GM21786 (cell line): ENCODE results near the gene VWA1.
"Not testable (repeated sequence)": the region's sequence is repeated elsewhere in the genome, so short reads cannot be mapped to it uniquely, and the experiment has no call there.

Experiments used
- ATAC-seq: cut with Tn5 transposase; IDR thresholded peaks from one replicate; pipeline ENCODE4 v1.9.1; 2021; ENCODE audit not compliant: unreplicated experiment

Gene VWA1

GRCh38 chr1:1434824-1435105 is 725 bp upstream of the VWA1 start:
- no peak for ATAC-seq

- no peak for ATAC-seq
Observed at GRCh38 chr1:1435911-1436629, 580 bp downstream of the VWA1 start.

DNA sequence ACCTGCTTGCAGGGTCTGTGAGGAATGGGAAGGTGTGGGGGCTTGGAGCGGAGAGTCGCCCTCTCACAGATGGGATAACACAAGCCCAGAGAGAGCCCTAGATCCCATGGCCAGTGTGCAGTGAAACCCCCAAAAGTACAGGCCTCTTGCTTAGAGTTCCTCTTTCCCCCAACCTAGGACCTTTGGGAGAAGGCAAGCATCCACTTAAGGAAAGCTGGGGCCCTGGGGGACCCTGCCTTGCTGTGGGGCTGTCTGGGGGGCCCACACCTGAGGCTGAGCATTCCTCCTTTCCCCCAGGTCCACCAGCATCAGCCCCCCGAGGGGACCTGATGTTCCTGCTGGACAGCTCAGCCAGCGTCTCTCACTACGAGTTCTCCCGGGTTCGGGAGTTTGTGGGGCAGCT is 1.1 kb downstream of the VWA1 start:
- no peak for ATAC-seq

DNA sequence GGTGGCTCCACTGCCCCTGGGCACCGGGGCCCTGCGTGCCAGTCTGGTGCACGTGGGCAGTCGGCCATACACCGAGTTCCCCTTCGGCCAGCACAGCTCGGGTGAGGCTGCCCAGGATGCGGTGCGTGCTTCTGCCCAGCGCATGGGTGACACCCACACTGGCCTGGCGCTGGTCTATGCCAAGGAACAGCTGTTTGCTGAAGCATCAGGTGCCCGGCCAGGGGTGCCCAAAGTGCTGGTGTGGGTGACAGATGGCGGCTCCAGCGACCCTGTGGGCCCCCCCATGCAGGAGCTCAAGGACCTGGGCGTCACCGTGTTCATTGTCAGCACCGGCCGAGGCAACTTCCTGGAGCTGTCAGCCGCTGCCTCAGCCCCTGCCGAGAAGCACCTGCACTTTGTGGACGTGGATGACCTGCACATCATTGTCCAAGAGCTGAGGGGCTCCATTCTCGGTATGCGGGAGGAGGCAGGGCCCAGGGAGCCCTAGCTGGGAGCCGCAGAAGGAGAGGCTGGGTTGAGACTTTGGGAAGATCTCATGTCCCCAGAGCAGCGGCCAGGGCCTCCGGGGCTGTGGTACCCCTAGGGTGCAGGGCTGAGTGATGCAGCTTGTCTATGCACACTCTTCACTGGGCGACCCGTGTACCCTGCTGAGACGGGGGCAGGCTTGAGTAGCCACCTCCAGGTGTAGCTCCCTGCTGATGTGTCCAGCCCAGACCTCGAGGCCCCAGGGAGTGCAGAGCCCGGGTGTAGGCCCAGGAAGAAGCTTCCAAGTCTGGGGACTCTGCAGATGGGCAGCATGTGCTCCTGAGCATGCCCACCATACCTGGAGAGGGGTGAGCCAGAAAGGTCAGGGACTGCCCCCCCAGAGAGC is 1.8 kb downstream of the VWA1 start:
- no peak for ATAC-seq

DNA sequence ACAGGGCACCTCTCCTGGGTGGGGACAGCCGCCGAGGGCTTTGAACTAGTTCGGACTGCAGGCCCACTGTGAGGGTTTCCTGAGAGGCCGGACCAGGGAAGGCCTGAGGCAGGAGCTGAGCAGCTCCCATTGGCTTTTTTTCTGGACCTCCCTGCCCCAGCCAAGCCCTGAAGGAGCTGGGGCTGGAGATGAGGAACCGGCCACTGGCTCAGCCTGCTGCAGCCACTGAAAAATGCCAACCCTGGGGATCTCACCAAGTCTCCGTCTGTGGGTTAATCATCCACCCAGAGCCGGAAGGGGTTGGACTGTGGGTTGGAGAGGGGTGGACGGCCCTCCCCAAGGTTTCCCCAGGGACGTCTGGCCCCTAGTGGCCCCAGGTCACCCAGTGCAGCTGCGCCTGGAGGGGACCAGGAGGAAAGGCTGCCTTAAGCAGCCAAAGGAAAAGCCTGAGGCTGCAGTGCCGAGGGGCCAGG is 2.5 kb downstream of the VWA1 start:
- ATAC-seq: peak; percentile 48

GRCh38 chr1:1438531-1439381 is 3.3 kb downstream of the VWA1 start:
- no peak for ATAC-seq

GRCh38 chr1:1439546-1440261 is 4.2 kb downstream of the VWA1 start:
- ATAC-seq: no peak

DNA sequence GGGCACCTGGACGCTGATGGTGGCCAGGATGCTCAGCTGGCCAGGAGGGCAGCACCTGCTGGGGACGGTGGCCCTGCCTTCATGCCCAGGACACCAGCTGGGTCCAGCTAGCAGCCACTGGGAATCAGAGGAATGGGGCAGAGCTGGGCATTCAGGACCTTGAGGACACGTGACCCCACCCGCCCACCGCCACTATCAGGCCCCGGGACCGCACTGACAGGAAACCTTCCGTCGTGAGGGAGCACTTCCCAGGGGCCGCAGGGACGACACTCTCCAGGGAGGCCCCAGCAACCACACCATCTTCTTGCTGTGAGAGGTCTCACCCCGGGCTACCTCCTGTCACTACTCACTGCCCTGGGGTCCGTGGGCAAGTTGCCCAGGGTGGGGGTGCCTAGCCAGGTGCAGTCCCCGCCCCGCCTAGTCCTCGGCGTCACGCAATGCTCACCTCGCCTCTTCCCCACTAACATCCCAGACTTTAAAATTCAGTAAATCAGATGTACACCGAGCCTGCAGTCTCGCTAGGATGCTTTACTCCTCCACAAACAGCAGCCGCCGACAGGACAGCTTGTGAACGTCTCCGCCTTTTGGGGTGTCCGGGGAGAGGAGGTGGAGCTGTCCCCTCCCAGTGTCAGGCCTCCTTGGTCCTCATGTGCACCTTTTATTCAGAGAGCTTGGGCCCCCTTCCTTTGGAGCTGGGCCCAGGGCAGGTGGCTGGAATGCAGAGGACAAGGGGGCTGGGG is 4.9 kb downstream of the VWA1 start:
- ATAC-seq: no peak

GRCh38 chr1:1441002-1441888 is 5.8 kb downstream of the VWA1 start:
- ATAC-seq: no peak

- ATAC-seq: no peak
Observed at GRCh38 chr1:1442069-1442770, 6.7 kb downstream of the VWA1 start.

DNA sequence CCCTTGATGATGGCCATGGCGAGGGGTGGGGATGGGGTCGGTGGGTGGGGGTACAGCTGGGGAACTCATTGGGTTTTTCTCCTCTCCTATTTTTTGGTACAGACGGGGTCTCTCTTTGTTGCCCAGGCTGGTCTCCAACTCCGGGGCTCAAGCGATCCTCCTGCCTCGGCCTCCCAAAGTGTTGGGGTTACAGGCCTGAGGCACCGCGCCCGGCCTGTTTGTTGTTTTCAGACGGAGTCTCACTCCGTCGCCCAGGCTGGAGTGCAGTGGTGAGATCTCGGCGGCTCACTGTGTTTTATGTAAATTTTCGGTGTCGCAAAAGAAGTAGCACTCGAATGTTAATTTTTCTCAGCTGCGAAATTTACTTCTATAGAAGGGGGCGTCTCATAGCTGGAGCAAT is 11.1 kb downstream of the VWA1 start:
- not testable (repeated sequence) for ATAC-seq

- no peak for ATAC-seq
Observed at GRCh38 chr1:1449099-1449739, 13.7 kb downstream of the VWA1 start, which contains the start of gene ATAD3C. Gene ATAD3C, plus strand, starts transcription at chr1:1449689. Its CDS starts 995 bp downstream, at chr1:1450684.

DNA sequence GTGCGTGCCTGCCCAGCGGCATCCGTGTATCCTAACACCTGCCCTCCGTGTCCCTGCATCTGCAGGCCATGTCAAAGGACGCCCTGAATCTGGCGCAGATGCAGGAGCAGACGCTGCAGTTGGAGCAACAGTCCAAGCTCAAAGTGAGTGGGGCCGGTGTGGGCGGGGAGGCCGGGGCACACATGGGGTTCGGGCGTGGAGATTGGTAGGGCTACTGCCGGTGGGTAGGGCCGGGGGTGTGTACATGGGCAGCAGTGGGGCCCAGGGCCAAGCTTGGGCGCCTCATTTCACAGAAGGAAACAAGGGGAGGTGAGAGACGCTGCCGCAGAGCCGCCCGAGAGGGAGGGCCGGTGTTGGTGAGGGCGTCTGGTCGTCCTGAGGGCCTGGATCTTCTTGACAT is 15.1 kb downstream of the VWA1 start:
- not testable (repeated sequence) for ATAC-seq

DNA sequence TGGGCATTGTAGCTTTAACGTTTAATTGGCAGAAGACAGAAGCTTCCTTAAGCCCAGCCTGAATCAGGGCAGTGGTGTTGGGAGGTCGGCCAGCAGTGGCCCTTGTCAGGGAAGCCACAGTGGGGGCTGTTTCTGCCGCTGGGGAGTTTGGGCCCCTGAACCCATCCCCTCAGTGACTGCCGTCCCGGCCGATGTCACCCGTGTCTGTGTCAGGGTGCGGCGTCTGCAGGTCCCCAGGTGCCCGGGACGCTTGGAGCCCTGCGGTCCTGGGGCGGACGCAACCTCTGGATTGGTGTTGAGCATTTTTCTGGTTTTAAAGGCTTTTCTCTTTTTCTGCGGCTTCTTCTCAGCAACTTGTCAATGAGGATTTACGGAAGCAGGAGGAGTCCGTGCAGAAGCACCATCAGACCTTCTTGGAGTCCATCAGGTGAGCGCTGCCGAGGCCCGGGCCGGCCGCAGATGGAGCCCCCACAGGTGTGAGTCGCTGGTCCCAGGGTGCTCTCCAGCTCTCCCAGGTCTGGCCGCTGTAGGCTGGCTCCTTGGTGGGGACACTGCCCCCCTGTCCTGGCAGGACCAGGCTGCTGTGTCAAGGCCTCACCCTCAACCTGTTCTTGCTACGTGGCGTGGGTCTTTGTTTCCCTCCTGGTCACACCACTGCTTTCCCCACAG is 16.3 kb downstream of the VWA1 start:
- no peak for ATAC-seq

- not testable (repeated sequence) for ATAC-seq
Observed at GRCh38 chr1:1452365-1452739, 16.9 kb downstream of the VWA1 start.

GRCh38 chr1:1452882-1453281 is 17.4 kb downstream of the VWA1 start:
- no peak for ATAC-seq

DNA sequence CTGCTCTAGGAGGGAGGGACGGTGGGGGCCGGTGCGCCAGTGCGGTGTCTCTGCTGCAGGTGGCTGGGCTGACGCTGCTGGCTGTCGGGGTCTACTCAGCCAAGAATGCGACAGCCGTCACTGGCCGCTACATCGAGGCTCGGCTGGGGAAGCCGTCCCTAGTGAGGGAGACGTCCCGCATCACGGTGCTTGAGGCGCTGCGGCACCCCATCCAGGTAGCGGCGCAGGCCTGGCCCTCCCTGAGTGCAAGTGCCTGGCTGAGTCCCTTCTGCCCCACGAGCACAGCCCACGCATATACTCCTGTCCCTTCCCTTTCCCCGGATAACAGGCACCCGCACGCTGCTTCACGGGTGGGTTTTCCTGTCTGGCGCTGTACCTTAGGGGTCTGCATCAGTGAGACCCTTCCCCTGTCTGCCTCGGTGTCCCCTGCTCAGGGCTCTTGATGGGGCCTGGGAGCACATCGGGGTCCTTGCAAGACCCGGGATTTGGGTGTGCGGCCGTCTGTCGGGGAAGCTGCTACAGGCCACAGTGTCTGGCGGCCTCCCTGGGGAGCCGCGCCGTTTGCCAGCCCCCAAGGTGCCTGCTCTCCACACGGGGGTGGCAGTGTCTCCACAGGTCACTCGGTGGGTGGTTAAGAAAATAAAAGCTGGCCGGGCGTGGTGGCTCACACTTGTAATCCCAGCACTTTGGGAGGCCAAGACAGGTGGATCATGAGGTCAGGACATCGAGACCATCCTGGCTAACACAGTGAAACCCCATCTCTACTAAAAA is 19.0 kb downstream of the VWA1 start:
- ATAC-seq: not testable (repeated sequence)
